Stomach (tissue), 4 donors: ENCODE measurements around the gene CIC.

Experiments used
- CTCF ChIP-seq, 7 experiments: fragments of 450-650 bp in 4 of 7; fragments of 200-600 bp in 3 of 7; sonication (generic) in 3 of 7; IDR thresholded peaks; one replicate each; pipeline ENCODE4 v1.5.1; 2016 to 2019; ENCODE audit warnings: antibody characterized with exemption in 7 of 7, control low read depth in 2 of 7, mild to moderate bottlenecking in 1 of 7
- EP300 ChIP-seq: sonication (generic); formaldehyde crosslinking; IDR thresholded peaks from one replicate; pipeline ENCODE4 v1.6.1; 2017; ENCODE audit warnings: antibody characterized with exemption
- POLR2A ChIP-seq, 4 donors: fragments of 450-650 bp; IDR thresholded peaks; one replicate each; pipeline ENCODE4 v1.6.1; 2016; ENCODE audit warnings: antibody characterized with exemption in 4 of 4, control low read depth in 2 of 4, mild to moderate bottlenecking in 1 of 4, moderate library complexity in 1 of 4

- TF ChIP-seq CTCF (IDR thresholded peaks at IDR 0.05) (no peak), POLR2A (IDR thresholded peaks at IDR 0.05) (no peak), EP300 (no peak)
These were observed 66.9 kb downstream of the CIC start for GRCh38 chr19:42335971-42336370.
